CD4-positive, alpha-beta T cell treated with Interferon alpha-2 for 1 hour (primary cell): ENCODE data around the gene SNAPC3.
A peak's percentile ranks its signal among the peaks of the same experiment; 100 is the strongest.
"Not testable (repeated sequence)": the region's sequence is repeated elsewhere in the genome, so short reads cannot be mapped to it uniquely, and the experiment has no call there.

Experiments used
- DNase-seq, 2 donors: peaks; one replicate each; pipeline ENCODE4 v3.0.0-alpha.2; 2020 to 2022

SNAPC3 gene

DNA sequence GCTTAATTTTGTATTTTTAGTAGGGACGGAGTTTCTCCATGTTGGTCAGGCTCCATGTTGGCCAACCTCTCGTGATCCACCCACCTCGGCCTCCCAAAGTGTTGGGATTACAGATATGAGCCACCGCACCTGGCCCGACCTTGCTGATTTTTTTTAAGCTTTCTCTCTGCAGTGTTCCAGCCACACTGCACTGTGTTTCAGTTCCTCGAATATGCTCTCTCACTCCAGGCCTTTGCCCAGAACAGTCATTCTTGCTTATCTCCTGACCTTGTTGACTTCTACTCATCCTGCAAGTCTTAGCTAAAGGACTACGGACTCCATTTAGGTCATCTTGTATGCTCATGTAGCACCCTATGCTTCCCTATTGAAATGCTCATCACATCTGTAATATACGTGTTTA is 3.3 kb downstream of the SNAPC3 start:
- no peak for DNase-seq

- not testable (repeated sequence) for DNase-seq
Measured at GRCh38 chr9:15427702-15428101, 5.0 kb downstream of the SNAPC3 start.

GRCh38 chr9:15430920-15431844 is 8.5 kb downstream of the SNAPC3 start:
- no peak for DNase-seq

DNA sequence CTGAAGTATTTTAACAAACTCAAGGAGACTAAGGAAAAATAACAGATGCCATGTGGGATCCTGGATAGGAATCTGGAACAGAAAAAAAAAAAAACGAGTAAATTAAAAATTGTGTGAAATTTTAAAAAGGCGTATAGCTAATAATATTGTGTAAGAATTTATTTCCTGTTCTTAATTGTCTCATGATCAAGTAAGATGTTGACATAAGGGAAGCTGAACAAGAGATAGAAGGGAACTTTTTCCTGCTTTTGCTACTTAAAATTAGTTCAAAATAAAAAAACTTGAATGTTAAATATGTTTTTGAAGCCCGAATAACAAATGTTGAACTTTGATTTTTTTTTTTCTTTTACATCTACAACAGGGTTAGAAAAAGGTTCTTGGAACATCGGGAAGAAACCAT is 10.5 kb downstream of the SNAPC3 start:
- no peak for DNase-seq

DNA sequence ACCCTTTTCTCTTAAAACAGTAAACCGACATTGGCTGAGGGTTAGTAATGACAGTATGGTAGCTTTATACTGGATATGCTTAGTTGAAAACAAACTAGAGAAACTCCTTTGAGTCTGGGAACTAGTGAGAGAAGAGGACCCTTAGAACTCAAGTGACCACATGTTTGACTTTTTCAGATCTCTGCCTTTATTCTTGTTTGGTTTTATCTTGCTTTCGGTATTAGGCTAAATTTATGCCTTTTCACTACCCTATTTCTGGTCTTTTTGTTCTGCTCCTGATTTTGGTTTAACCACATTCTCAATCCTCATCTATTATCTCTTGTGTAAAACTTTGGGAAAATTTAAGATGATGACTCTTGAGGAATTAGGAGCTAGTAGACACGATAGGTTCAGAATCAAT is 11.0 kb downstream of the SNAPC3 start:
- DNase-seq: no peak

DNA sequence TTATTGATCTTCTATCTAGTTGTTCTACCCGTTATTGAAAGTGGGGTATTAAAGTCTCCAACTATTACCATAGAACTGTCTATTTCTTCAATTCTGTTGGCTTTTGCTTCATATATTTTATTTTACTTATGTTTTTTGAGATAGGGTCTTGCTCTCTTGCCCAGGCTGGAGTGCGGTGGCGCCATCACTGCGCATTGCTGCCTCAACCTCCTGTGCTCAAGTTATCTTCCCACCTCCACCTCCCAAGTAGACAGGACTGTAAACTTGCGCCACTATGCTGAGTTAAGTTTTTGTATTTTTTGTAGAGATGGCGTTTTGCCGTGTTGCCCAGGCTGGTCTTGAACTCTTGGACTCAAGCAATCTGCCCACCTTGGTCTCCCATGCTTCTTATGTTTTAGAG is 16.2 kb downstream of the SNAPC3 start:
- no peak for DNase-seq

DNA sequence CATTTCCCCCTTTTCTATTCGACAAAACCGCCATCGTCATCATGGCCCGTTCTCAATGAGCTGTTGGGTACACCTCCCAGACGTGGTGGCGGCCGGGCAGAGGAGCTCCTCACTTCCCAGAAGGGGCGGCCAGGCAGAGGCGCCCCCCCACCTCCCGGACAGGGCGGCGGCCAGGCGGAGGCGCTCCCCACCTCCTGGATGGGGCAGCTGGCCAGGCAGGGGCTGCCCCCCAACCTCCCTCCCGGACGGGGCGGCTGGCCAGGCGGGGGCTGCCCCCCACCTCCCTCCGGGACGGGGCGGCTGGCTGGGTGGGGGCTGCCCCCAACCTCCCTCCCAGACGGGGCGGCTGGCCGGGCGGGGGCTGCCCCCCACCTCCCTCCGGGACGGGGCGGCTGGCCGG is 19.2 kb downstream of the SNAPC3 start:
- not testable (repeated sequence) for DNase-seq

DNA sequence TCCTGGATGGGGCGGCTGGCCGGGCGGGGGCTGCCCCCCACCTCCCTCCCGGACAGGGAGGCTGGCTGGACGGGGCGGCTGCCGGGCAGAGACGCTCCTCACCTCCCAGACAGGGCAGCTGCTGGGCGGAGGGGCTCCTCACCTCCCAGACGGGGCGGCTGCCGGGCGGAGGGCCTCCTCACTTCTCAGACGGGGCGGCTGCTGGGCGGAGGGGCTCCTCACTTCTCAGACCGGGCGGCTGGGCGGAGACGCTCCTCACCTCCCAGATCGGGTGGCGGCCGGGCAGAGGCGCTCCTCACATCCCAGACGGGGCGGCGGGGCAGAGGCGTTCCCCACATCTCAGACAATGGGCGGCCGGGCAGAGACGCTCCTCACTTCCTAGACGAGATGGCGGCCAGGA is 19.6 kb downstream of the SNAPC3 start:
- DNase-seq: not testable (repeated sequence)

DNA sequence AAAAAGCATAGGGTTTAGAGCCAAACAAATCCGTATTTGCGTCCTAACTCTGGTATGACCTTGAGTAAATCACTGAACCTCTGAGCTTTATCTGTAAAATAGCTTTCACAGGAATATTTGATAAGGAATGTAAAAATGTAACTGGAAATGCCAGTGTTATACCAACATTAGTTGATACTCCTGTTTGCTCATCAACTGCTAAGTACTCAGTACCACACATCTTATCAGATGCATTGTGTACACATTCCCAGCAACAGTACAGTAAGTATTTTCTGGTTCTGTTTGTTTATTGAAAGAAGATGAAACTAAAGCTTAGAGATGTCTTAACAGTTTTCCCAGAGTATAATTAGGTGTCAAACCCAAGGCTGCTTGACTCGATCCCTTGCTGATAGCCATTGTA is 21.5 kb downstream of the SNAPC3 start:
- DNase-seq: no peak

DNA sequence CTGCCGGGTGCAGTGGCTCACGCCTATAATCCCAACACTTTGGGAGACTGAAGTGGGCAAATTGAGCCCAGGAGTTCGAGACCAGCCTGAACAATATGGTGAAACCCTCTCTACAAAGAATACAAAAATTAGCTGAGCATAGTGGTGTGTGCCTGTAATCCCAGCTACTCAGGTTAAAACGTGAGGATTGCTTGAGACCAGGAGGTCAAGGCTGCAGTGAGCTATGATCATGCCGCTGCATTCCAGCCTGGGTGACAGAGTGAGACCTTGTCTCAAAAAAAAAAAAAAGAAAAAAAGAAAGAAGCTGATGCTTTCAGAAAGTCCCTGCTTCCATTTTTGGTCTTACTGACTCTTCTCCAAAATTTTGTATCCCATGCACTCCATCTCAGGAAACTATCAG is 31.3 kb downstream of the SNAPC3 start:
- DNase-seq: no peak

DNA sequence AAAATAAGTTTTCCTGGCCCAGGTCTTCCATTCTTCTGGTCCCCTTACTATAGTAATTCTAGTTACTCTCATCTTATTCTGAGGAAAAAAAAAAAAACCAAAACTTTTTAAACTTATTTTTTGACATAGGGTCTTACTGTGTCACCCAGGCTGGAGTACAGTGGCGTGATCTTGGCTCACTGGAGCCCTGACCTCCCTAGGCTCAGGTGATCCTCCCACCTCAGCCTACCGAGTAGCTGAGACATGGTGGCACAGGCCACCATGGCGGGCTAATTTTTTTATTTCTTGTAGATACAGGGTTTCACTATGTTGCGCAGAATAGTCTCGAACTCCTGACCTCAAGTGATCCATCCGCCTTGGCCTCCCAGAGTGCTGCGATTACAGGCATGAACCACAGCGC is 38.4 kb downstream of the SNAPC3 start:
- DNase-seq: no peak

DNA sequence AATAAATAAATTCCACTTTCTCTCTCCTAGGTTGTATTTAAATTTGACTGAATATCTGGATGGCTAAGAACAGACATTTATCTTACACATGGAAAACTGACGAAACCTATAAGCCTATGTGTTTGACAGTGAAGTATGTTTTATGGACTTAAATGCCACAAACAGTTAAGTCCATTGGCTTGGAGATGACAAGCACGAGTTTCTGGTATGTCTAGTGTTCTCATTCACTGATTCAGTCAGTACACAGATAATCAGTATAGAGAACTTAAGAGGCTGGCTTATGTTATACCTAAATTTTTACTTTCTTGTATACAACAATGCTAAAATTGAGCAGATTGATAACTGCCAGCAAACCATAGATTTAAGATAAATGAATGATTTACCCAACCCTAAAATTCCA is 38.9 kb downstream of the SNAPC3 start:
- no peak for DNase-seq

DNA sequence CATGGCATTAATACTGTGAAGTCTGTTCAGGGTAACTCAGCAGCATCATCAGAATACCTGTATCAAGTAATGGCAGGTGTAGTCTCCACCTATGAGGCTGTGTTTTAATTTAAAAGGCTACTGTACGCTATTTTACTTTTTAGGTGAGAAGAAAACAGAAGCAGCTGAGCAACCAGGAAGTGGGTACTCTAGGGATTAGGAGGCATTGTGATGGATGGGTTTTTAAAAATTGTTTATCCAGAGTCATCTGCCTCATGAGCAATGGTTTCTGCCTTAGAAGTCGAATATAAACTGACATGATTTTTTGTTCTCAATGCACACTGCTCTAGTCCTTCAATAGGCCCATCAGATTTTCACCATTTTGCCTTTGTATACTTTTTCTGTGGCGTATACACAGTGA is 45.5 kb downstream of the SNAPC3 start:
- no peak for DNase-seq

DNA sequence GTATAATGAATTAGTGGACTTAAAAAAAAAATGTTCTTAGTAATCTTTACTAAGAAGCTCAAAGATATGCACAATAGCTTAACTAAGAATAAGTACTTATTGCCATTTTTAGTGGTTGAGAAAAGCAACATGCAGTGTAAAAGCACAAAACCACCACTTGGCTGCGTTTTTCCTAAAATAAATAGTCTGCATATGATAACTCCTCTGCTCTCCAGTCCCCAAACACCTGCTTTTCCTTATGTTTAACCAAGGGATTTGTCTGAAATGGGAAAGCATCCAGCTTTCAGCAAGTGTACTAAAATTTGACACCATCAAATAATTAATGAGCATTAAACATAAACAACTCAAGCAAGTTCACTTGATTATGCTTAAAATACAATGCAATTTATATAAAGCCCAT is 46.7 kb downstream of the SNAPC3 start:
- no peak for DNase-seq

DNA sequence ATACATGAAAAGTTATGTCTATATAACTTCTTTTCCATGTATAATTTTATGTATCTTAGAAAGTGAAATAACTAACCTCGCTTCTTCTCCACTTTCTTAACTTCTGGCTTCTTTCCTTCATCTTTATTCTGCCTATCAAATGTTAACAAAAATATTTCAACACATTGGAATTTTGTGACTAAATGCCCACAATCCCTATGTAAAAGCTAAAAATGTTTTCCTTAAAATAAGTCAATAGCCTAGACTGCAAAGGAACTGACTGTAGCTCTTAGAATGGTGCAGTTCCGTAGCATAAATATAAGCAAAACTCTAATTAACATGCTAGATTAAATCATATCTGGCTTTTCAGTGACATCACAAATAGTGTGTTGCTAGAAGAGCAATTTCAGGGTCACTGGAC is 47.2 kb downstream of the SNAPC3 start:
- no peak for DNase-seq

- no peak for DNase-seq
Measured at GRCh38 chr9:15475923-15476536, 53.4 kb downstream of the SNAPC3 start.

- no peak for DNase-seq
Measured at GRCh38 chr9:15480028-15480427, 57.4 kb downstream of the SNAPC3 start.

- DNase-seq: no peak
Measured at GRCh38 chr9:15482146-15482545, 59.5 kb downstream of the SNAPC3 start.

GRCh38 chr9:15484802-15485201 is 62.1 kb downstream of the SNAPC3 start:
- no peak for DNase-seq

DNA sequence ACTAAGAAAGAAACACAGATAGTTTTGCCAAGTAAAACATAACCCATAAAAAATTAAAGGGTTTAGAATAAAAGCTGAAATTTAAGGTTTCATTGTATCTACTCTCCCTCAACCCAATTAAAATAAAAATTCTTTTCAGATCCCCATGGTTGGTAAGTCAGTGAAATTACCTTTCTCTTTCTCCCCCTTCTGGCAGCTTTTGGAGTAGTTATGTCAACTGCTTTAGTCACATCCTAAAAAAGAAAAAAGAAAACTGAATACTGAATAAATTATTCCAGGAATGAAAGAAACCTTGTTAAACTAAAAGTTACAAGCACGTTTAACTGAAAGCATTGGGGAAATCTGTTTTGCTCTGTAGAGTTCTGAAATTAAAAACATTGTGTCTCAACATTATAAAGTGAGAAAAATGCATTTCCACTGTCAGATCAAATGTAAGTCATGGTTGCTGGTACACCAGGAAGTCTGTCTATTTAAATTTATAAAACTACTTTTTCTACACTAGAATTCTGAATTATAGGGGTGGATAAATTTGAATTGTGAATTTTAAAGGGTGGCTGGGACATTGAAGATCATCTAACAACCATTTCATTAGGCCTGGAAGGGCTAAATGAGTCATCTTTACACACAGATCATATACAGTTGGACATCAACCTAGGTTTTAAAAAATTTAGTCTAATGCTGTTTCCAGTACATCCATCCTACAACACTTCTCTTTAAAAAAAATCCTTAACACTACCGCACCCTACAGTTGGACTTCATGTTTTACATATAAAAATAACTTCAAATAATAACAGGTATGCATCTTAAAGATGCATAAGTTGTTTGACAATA is 63.4 kb downstream of the SNAPC3 start:
- DNase-seq: peak in 1 of 2 donors; percentile 44

- DNase-seq: no peak
Measured at GRCh38 chr9:15491950-15492349, 69.3 kb downstream of the SNAPC3 start.

DNA sequence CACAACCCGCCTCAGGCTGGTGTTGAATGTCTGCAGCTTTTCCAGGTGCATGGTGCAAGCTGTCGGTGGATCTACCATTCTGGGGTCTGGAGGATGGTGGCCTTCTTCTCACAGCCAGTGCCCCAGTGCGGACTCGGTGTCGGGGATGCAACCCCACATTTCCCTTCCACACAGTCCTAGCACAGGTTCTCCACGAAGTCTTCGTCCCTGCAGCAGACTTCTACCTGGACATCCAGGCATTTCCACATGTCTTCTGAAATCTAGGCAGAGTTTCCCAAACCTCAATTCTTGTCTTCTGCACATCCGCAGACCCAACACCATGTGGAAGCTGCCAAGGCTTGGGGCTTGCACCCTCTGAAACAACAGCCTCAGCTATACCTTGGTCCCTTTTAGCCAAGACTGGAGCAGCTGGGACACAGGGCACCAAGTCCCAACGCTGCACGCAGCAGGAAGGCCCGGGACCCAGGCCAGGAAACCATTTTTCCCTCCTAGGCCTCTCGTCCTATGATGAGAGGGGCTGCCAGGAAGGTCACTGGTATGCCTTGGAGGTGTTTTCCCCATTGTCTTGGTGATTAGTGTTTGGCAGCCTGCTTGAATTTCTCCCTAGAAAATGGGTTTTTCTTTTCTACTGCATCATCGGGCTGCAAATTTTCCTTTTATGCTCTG is 69.9 kb downstream of the SNAPC3 start:
- DNase-seq: no peak
